Right ventricle myocardium inferior (tissue), 1 donor: ENCODE data around the gene RUNX2. TPM values are rescaled to one million over a fixed set of nuclear protein-coding genes. Genes with fewer than 3 reads are reported as not detected.
"Not testable (repeated sequence)": the region's sequence is repeated elsewhere in the genome, so short reads cannot be mapped to it uniquely, and the experiment has no call there.

ENCODE experiments used
- ATAC-seq: fragments of 200-7000 bp; cut with Tn5 transposase; one replicate; pipeline ENCODE4 v1.9.1; 2020; ENCODE audit warnings: mild to moderate bottlenecking, moderate library complexity
- DNase-seq: peaks from one replicate; pipeline ENCODE4 v3.0.0; 2021; ENCODE audit errors: missing footprints
- intact Hi-C: fragments of 100-400 bp; cut with DNase I; formaldehyde crosslinking; loops from one replicate; pipeline ENCODE4 v1.11.0; 2022
- total RNA-seq: library from RNA; stranded (reverse); fragmentation: NEBNext Ultra II Directional; extraction: Animal tissue kit (Norgen Biotek cat#: 25700); gene quantifications from one replicate; pipeline ENCODE4 v1.2.1, GENCODE V29; 2021
- donor health status: DM: no; HTN: yes; CAD: no; lungs with severe emphysema.

Gene RUNX2
- total RNA-seq, 1 donor from 2014 or later = 0.43 TPM

GRCh38 chr6:45557454-45557853 lies 229.3 kb downstream of the RUNX2 start:
- intact Hi-C loops = no loop called here
- DNase-seq (no peak), ATAC-seq (no peak)

GRCh38 chr6:45558858-45559257 lies 230.7 kb downstream of the RUNX2 start:
- DNase-seq = no peak
- intact Hi-C loops = no loop called here

GRCh38 chr6:45560321-45560820 lies 232.2 kb downstream of the RUNX2 start:
- intact Hi-C loops, ATAC-seq, DNase-seq: not testable (repeated sequence)

More at GRCh38 chr6:45558858-45559257, 230.7 kb downstream of the RUNX2 start:
- no peak for ATAC-seq

GRCh38 chr6:45562171-45562570 lies 234.0 kb downstream of the RUNX2 start:
- intact Hi-C loops = no loop called here
- no peak for ATAC-seq
- DNase-seq = no peak

GRCh38 chr6:45563041-45563440 lies 234.9 kb downstream of the RUNX2 start:
- DNase-seq = no peak
- intact Hi-C loops = no loop called here
- no peak for ATAC-seq

- intact Hi-C loops = no loop called here
- peak; percentile 52 for ATAC-seq
- no peak for DNase-seq
Observed at GRCh38 chr6:45563844-45564243, 235.7 kb downstream of the RUNX2 start.

- ATAC-seq = no peak
- intact Hi-C loops = no loop called here
- no peak for DNase-seq
Observed at GRCh38 chr6:45566882-45567281, 238.8 kb downstream of the RUNX2 start.

GRCh38 chr6:45567879-45568278 lies 239.7 kb downstream of the RUNX2 start:
- ATAC-seq (no peak), DNase-seq (no peak)
- intact Hi-C loops = no loop called here

GRCh38 chr6:45568626-45569025 lies 240.5 kb downstream of the RUNX2 start:
- intact Hi-C loops = no loop called here
- DNase-seq = no peak
- no peak for ATAC-seq

GRCh38 chr6:45569210-45569945 lies 241.2 kb downstream of the RUNX2 start:
- intact Hi-C loops = no loop called here
- DNase-seq (no peak), ATAC-seq (peak; percentile 64)

- no peak for ATAC-seq
- intact Hi-C loops = no loop called here
- DNase-seq = no peak
Observed at GRCh38 chr6:45571159-45571558, 243.0 kb downstream of the RUNX2 start.

- DNase-seq (no peak), ATAC-seq (no peak)
- intact Hi-C loops = no loop called here
Observed at GRCh38 chr6:45572833-45573232, 244.7 kb downstream of the RUNX2 start.

GRCh38 chr6:45574014-45574461 lies 245.9 kb downstream of the RUNX2 start:
- ATAC-seq = no peak
- intact Hi-C loops = no loop called here
- no peak for DNase-seq

- intact Hi-C loops = no loop called here
- ATAC-seq = no peak
- DNase-seq = no peak
Observed at GRCh38 chr6:45574885-45575284, 246.8 kb downstream of the RUNX2 start.

GRCh38 chr6:45576648-45577624 lies 248.8 kb downstream of the RUNX2 start:
- peak; percentile 89 for ATAC-seq
- intact Hi-C loops = no loop called here

GRCh38 chr6:45577836-45578504 lies 249.8 kb downstream of the RUNX2 start:
- intact Hi-C loops = no loop called here
- no peak for ATAC-seq

More at GRCh38 chr6:45576648-45577624, 248.8 kb downstream of the RUNX2 start:
- peak; percentile 77 for DNase-seq

GRCh38 chr6:45584127-45584526 lies 256.0 kb downstream of the RUNX2 start:
- ATAC-seq (no peak), DNase-seq (no peak)
- intact Hi-C loops = no loop called here

More at GRCh38 chr6:45577836-45578504, 249.8 kb downstream of the RUNX2 start:
- DNase-seq = no peak

GRCh38 chr6:45586216-45587171 lies 258.4 kb downstream of the RUNX2 start:
- ATAC-seq = no peak
- no peak for DNase-seq
- intact Hi-C loops = no loop called here
